Stomach smooth muscle (tissue), 2 donors: ENCODE measurements around the gene CEP128.
"Not testable (repeated sequence)": the region's sequence is repeated elsewhere in the genome, so short reads cannot be mapped to it uniquely, and the experiment has no call there.

Source experiments
- H3K27ac ChIP-seq: one replicate; pipeline ENCODE4 v1.7.0; 2013; ENCODE audit warnings: mild to moderate bottlenecking, low read length, inconsistent platforms
- H3K27me3 ChIP-seq, 2 donors: one replicate each; pipeline ENCODE4 v1.7.0; 2013; ENCODE audit warnings: low read length in 2 of 2; ENCODE audit not compliant: insufficient read depth in 2 of 2, control insufficient read depth in 1 of 2
- H3K36me3 ChIP-seq, 2 donors: one replicate each; pipeline ENCODE4 v1.7.0; 2013; ENCODE audit warnings: low read length in 2 of 2; ENCODE audit not compliant: control insufficient read depth in 2 of 2, insufficient read depth in 2 of 2
- H3K4me1 ChIP-seq: one replicate; pipeline ENCODE4 v1.7.0; 2013; ENCODE audit warnings: low read length; ENCODE audit not compliant: control insufficient read depth, insufficient read depth
- H3K4me3 ChIP-seq, 2 donors: one replicate each; pipeline ENCODE4 v1.7.0; 2013; ENCODE audit warnings: low read length in 2 of 2
- H3K9ac ChIP-seq, 2 donors: one replicate each; pipeline ENCODE4 v1.7.0; 2013; ENCODE audit warnings: low read length in 2 of 2, mild to moderate bottlenecking in 1 of 2
- H3K9me3 ChIP-seq, 2 donors: one replicate each; pipeline ENCODE4 v1.7.0; 2013; ENCODE audit warnings: low read length in 2 of 2; ENCODE audit not compliant: control insufficient read depth in 2 of 2
- donor health status: healthy.
- donor health status: Pancreatic carcinoma.

CEP128 gene

GRCh38 chr14:80930095-80930494 lies 11.4 kb downstream of the CEP128 start:
- Histone ChIP-seq H3K4me1 (no peaks in the 10 kb centered on the region), H3K9ac (no peak overlapping the region), H3K9me3 (no peaks in the 10 kb centered on the region), H3K27me3 (no peaks in the 10 kb centered on the region), H3K36me3 (no peaks in the 10 kb centered on the region), H3K4me3 (no peak overlapping the region), H3K27ac (no peak overlapping the region)

- Histone ChIP-seq H3K36me3 (no peaks in the 10 kb centered on the region), H3K9me3 (no peaks in the 10 kb centered on the region), H3K27me3 (no peaks in the 10 kb centered on the region), H3K4me3 (no peak overlapping the region), H3K4me1 (no peaks in the 10 kb centered on the region), H3K27ac (no peak overlapping the region), H3K9ac (no peak overlapping the region)
Measured at GRCh38 chr14:80927083-80927989, 14.2 kb downstream of the CEP128 start.

- Histone ChIP-seq H3K27ac (no peak overlapping the region), H3K27me3 (no peaks in the 10 kb centered on the region), H3K9ac (no peak overlapping the region), H3K9me3 (no peaks in the 10 kb centered on the region), H3K36me3 (no peaks in the 10 kb centered on the region), H3K4me1 (no peaks in the 10 kb centered on the region), H3K4me3 (no peak overlapping the region)
Measured at GRCh38 chr14:80926397-80927082, 15.0 kb downstream of the CEP128 start.

- Histone ChIP-seq H3K4me1 (no peaks in the 10 kb centered on the region), H3K27me3 (no peaks in the 10 kb centered on the region), H3K36me3 (no peaks in the 10 kb centered on the region), H3K9ac (no peak overlapping the region), H3K27ac (no peak overlapping the region), H3K9me3 (no peaks in the 10 kb centered on the region), H3K4me3 (no peak overlapping the region)
Measured at GRCh38 chr14:80924365-80925103, 17.0 kb downstream of the CEP128 start.

- no peak overlapping the region for H3K27ac ChIP-seq
- no peaks in the 10 kb centered on the region for H3K4me1 ChIP-seq
- H3K9ac ChIP-seq, result no peak overlapping the region
- H3K4me3 ChIP-seq, result no peak overlapping the region
- no peaks in the 10 kb centered on the region for H3K36me3 ChIP-seq
- H3K27me3 ChIP-seq, result no peaks in the 10 kb centered on the region
- H3K9me3 ChIP-seq, result no peaks in the 10 kb centered on the region
Measured at GRCh38 chr14:80923368-80923767, 18.2 kb downstream of the CEP128 start.

GRCh38 chr14:80919622-80920021 lies 21.9 kb downstream of the CEP128 start:
- Histone ChIP-seq H3K4me3 (no peak overlapping the region), H3K4me1 (no peaks in the 10 kb centered on the region), H3K27ac (no peak overlapping the region), H3K36me3 (no peaks in the 10 kb centered on the region), H3K9ac (no peak overlapping the region), H3K9me3 (no peaks in the 10 kb centered on the region), H3K27me3 (no peaks in the 10 kb centered on the region)

- not testable (repeated sequence) for H3K4me3 ChIP-seq, H3K9ac ChIP-seq, H3K4me1 ChIP-seq, H3K27me3 ChIP-seq, H3K27ac ChIP-seq, H3K36me3 ChIP-seq, H3K9me3 ChIP-seq
Measured at GRCh38 chr14:80912013-80912412, 29.5 kb downstream of the CEP128 start.

GRCh38 chr14:80906946-80907345 lies 34.6 kb downstream of the CEP128 start:
- H3K36me3 ChIP-seq, result peaks cover 0 to 2% of the 10 kb centered on the region in 2 donors
- no peak overlapping the region for H3K27ac ChIP-seq
- no peaks in the 10 kb centered on the region for H3K27me3 ChIP-seq
- no peaks in the 10 kb centered on the region for H3K4me1 ChIP-seq
- H3K9me3 ChIP-seq, result no peaks in the 10 kb centered on the region
- no peak overlapping the region for H3K9ac ChIP-seq
- no peak overlapping the region for H3K4me3 ChIP-seq

GRCh38 chr14:80906336-80906735 lies 35.2 kb downstream of the CEP128 start:
- H3K9ac ChIP-seq, result no peak overlapping the region
- no peak overlapping the region for H3K4me3 ChIP-seq
- no peaks in the 10 kb centered on the region for H3K4me1 ChIP-seq
- H3K9me3 ChIP-seq, result no peaks in the 10 kb centered on the region
- H3K27me3 ChIP-seq, result no peaks in the 10 kb centered on the region
- no peak overlapping the region for H3K27ac ChIP-seq
- H3K36me3 ChIP-seq, result peaks cover 0 to 2% of the 10 kb centered on the region in 2 donors

- H3K9ac ChIP-seq, result no peak overlapping the region
- no peak overlapping the region for H3K4me3 ChIP-seq
- no peaks in the 10 kb centered on the region for H3K9me3 ChIP-seq
- H3K27ac ChIP-seq, result no peak overlapping the region
- peaks cover 0 to 2% of the 10 kb centered on the region in 2 donors for H3K36me3 ChIP-seq
- H3K27me3 ChIP-seq, result no peaks in the 10 kb centered on the region
- no peaks in the 10 kb centered on the region for H3K4me1 ChIP-seq
Measured at GRCh38 chr14:80902608-80903007, 38.9 kb downstream of the CEP128 start.
